Bronchial epithelial cell (primary cell): ENCODE measurements around the gene ANAPC15. TPM values are rescaled to one million over a fixed set of nuclear protein-coding genes. Genes with fewer than 3 reads are reported as not detected.
"Not testable (repeated sequence)": the region's sequence is repeated elsewhere in the genome, so short reads cannot be mapped to it uniquely, and the experiment has no call there.

Source experiments
- DNase-seq: peaks from one replicate; pipeline ENCODE4 v3.0.0-alpha.2; 2010; ENCODE audit warnings: low read depth
- FAIRE-seq: peaks from 2 replicates; lab custom pipeline; 2011; peaks lifted over from hg19 to GRCh38; lab: Jason Lieb, UNC
- H3K27me3 ChIP-seq: 2 replicates; pipeline ENCODE4 v1.5.1; 2011; ENCODE audit warnings: low read length; ENCODE audit not compliant: control insufficient read depth, insufficient read depth
- H3K36me3 ChIP-seq: 2 replicates; pipeline ENCODE4 v1.5.1; 2011; ENCODE audit warnings: low read length; ENCODE audit not compliant: control insufficient read depth, insufficient read depth
- H3K4me3 ChIP-seq: 2 replicates; pipeline ENCODE4 v1.5.1; 2011; ENCODE audit warnings: mild to moderate bottlenecking, low read depth, low read length, control low read depth
- total RNA-seq: library from RNA; depleted of rRNA; stranded (reverse); fragments of >200 nt; gene quantifications from 2 replicates; pipeline ENCODE4 v1.2.1, GENCODE V29; 2014
- TF ChIP-seq, protein P1 (sequence below): IDR thresholded peaks from 2 replicates; pipeline ENCODE4 v1.5.1; 2011; ENCODE audit warnings: mild to moderate bottlenecking, moderate library complexity, low read length, control low read depth, inconsistent platforms; ENCODE audit not compliant: insufficient read depth, severe bottlenecking

The ANAPC15 gene
- total RNA-seq, 1 donor from 2014 or later: 19.0 TPM

DNA sequence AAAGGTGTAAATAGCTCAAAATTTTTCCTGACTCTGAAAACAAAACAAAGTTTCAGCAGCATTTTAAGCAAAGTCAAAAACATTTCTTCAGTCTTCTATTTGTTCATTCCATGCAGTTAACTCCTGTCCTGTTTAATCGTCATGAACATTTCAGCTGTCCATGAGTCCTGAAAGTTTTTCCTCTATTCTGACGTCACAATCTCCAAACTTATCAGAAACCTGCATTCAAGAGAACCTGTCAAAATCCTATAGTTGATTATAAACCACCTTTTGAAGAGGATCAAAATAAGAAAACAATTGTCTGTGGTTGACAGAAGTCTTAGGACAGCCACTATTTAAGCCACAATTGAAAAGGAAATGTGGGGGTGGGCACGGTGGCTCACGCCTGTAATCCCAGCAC is 38.4 kb upstream of the ANAPC15 start:
- TF ChIP-seq, protein P1, sequence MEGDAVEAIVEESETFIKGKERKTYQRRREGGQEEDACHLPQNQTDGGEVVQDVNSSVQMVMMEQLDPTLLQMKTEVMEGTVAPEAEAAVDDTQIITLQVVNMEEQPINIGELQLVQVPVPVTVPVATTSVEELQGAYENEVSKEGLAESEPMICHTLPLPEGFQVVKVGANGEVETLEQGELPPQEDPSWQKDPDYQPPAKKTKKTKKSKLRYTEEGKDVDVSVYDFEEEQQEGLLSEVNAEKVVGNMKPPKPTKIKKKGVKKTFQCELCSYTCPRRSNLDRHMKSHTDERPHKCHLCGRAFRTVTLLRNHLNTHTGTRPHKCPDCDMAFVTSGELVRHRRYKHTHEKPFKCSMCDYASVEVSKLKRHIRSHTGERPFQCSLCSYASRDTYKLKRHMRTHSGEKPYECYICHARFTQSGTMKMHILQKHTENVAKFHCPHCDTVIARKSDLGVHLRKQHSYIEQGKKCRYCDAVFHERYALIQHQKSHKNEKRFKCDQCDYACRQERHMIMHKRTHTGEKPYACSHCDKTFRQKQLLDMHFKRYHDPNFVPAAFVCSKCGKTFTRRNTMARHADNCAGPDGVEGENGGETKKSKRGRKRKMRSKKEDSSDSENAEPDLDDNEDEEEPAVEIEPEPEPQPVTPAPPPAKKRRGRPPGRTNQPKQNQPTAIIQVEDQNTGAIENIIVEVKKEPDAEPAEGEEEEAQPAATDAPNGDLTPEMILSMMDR: no peak
- FAIRE-seq (no peak), DNase-seq (no peak)
- Histone ChIP-seq H3K27me3 (no peaks in the 10 kb centered on the region), H3K36me3 (no peaks in the 10 kb centered on the region), H3K4me3 (no peak overlapping the region)

DNA sequence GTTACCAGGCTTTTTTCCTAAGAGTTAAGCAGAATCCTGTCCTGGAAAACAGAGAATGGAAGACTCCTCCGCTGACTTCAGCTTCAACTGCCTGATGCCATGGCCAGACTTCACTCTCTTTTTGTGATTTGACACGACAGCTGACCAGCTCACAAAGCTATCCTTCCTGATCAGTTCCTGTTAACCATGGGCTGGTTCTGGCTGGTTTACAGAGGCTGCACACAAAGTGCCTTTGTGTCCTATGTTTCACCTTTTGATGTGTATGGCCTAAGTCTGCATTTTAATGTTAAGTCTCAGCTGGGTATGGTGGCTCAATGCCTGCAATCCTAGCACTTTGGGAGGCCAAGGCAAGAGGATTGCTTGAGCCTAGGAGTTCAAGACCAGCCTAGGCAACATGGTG is 34.1 kb upstream of the ANAPC15 start:
- no peak overlapping the region for H3K4me3 ChIP-seq

DNA sequence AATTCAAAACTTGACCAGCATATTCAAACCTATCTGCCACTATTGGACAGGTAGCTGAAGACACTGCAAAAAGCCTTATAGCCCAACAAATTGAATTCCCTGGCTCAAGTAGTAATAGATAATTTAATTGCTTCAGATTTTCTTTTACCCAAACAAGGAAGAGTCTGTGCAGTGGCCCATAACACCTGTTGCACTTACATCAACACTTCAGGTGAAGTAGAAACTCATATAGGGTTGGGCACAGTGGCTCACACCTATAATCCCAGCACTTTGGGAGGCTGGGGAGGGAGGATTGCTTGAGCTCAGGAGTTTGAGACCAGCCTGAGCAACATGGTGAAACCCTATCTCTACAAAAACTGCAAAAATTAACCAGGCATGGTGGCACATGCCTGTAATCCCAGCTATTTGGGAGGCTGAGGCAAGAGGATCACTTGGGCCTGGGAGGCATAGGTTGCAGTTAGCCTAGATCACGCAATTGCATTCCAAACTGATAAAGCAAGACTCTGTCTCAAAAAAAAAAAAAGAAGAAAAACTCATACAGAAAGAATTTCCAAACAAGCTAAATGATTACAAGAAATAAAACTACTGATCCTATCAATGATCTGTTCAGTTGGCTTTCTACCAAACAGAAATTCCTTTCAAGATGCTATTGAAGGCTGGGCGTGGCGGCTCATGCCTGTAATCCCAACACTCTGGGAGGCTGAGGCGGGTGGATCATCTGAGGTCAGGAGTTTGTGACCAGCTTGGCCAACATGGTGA is 32.5 kb upstream of the ANAPC15 start:
- Histone ChIP-seq H3K36me3 (no peaks in the 10 kb centered on the region), H3K4me3 (no peak overlapping the region), H3K27me3 (no peaks in the 10 kb centered on the region)
- FAIRE-seq: no peak
- TF ChIP-seq, protein P1: no peak
- DNase-seq: peak; percentile 89

More for the DNA sequence above, 34.1 kb upstream of the ANAPC15 start:
- TF ChIP-seq, protein P1: no peak
- no peaks in the 10 kb centered on the region for H3K36me3 ChIP-seq
- FAIRE-seq (no peak), DNase-seq (no peak)
- H3K27me3 ChIP-seq: no peaks in the 10 kb centered on the region

DNA sequence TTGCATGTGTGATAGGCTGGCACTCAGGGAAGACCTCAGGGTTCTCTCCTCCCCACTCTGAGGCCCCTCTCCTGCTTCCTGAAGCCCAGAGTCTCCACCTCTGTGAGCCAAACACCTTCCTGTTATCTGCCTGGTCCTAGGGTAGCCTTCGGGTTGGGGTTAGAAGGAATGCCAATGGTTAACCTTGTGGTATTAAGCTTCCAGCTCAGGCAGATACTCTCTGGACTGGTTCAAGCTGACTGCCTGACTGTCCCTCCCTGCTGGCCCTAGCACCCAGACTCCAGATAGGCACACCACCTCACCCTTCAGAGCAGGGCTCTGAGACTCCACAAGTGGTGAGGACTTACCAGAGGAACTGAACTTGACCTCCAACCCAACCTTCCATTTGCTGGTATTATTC is 30.0 kb upstream of the ANAPC15 start:
- peak; percentile 88 for FAIRE-seq

DNA sequence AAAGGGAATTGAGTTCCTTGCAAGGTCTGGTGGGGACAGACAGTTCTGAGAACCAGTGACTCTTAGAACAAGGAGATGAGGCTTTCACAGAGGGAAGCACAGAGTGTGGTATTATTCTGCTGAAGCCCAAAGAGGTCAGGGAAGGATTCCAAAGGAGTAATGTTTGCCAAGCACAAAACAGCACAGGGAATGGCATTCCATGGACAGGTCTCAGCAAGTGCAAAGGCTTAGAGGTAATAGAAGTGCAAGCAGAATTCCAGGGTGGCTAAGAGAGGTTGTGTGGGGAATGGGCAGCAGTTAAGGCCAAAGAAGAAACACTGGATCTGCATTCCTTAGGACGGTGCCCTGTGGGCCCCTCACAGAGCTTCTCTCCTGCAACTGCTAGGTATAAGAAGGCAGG is 29.6 kb upstream of the ANAPC15 start:
- not testable (repeated sequence) for H3K36me3 ChIP-seq, H3K27me3 ChIP-seq, H3K4me3 ChIP-seq
- FAIRE-seq (peak; percentile 93), DNase-seq (peak; percentile 91)

More for the DNA sequence above, 30.0 kb upstream of the ANAPC15 start:
- not testable (repeated sequence) for H3K4me3 ChIP-seq, DNase-seq, H3K36me3 ChIP-seq, H3K27me3 ChIP-seq

DNA sequence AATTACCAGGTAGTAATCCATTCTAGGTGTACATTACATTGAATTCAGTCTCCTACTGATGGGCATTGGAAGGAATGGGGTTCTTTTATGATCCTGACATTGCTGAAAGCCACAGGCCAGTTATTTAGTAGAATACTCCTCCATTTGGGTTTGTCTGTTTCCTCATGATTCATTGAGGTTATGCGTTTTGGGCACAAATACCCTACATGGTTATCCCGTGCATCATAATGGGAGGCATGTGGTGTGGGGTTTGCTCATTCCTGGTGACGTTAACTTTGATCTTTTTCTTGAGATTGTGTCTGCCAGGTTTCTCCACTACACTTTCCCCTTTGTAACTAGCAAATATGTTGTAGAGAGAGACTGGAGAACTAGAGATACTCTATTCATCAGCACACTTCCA is 28.6 kb upstream of the ANAPC15 start:
- peak; percentile 93 for DNase-seq
- H3K36me3 ChIP-seq: no peaks in the 10 kb centered on the region
- FAIRE-seq: no peak
- TF ChIP-seq, protein P1: no peak
- H3K27me3 ChIP-seq: no peaks in the 10 kb centered on the region
- H3K4me3 ChIP-seq: no peak overlapping the region

DNA sequence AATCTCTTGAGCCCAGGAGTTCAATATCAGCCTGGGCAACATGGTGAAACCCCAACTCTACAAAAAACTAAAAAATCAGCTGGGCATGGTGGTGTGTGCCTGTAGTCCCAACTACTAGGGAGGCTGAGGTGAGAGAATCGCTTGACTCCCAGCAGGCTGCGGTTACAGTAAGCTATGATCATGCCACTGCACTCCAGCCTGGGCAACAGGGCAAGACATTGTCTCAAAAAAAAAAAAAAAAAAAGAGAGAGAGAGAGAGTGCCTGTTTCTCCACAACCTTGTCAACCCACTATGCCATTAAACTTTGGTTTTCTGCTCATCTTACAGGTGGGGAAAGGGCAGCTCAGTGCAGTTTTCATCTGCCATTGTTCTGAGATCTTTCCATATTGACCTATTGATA is 28.2 kb upstream of the ANAPC15 start:
- no peak overlapping the region for H3K4me3 ChIP-seq
- H3K36me3 ChIP-seq: no peaks in the 10 kb centered on the region
- no peaks in the 10 kb centered on the region for H3K27me3 ChIP-seq
- no peak for DNase-seq
- TF ChIP-seq, protein P1: no peak
- FAIRE-seq: no peak
